ENCODE measurements around the gene ZC2HC1B. TPM values are rescaled to one million over a fixed set of nuclear protein-coding genes. Genes with fewer than 3 reads are reported as not detected.
A peak's percentile ranks its signal among the peaks of the same experiment; 100 is the strongest.

Gene ZC2HC1B
- total RNA-seq = under 1 TPM in 1 of 2 experiments, not detected in 1; 0.23 TPM

GRCh38 chr6:143864234-143864633 is at the start of gene ZC2HC1B:
Gene ZC2HC1B, plus strand, starts transcription at chr6:143864474. Its CDS starts 66 bp downstream, at chr6:143864540.
- H3K4me1 Mint-ChIP-seq = no peaks in the 10 kb centered on the region
- H3K9me3 Mint-ChIP-seq (ENCODE audit: low read depth) = peaks cover 2% of the 10 kb centered on the region
- H3K4me3 Mint-ChIP-seq = no peak within 1 kb of the TSS
- no peaks in the 10 kb centered on the region for H3K27me3 Mint-ChIP-seq
- H3K36me3 Mint-ChIP-seq = peaks cover 44% of the 10 kb centered on the region
- CTCF ChIA-PET = no interaction called here
- DNase-seq (no peak), ATAC-seq (no peak)
- H3K27ac Mint-ChIP-seq = no peak within 1 kb of the TSS

GRCh38 chr6:143817621-143818020 is 46.7 kb upstream of the ZC2HC1B start:
- Mint-ChIP-seq H3K36me3 (peaks cover 2% of the 10 kb centered on the region), H3K4me3 (no peak overlapping the region), H3K4me1 (no peaks in the 10 kb centered on the region), H3K27me3 (no peaks in the 10 kb centered on the region), H3K27ac (no peak overlapping the region), H3K9me3 (ENCODE audit: low read depth) (peaks cover 2% of the 10 kb centered on the region)
- no peak for ATAC-seq
- DNase-seq = no peak
- CTCF ChIA-PET = interaction anchor here (1.7 kb wide), 1 partner anchor 24 kb away, joined by 3 read pairs; no protein-coding TSS in a partner anchor

GRCh38 chr6:143821359-143821758 is 42.9 kb upstream of the ZC2HC1B start:
- H3K9me3 Mint-ChIP-seq (ENCODE audit: low read depth) = no peaks in the 10 kb centered on the region
- H3K27ac Mint-ChIP-seq = no peak overlapping the region
- no peaks in the 10 kb centered on the region for H3K27me3 Mint-ChIP-seq
- ATAC-seq = no peak
- peaks cover 2% of the 10 kb centered on the region for H3K36me3 Mint-ChIP-seq
- H3K4me3 Mint-ChIP-seq = no peak overlapping the region
- no peaks in the 10 kb centered on the region for H3K4me1 Mint-ChIP-seq
- CTCF ChIA-PET = interaction anchor here (1.2 to 1.3 kb wide), 2 partner anchors 14 to 308 kb away, joined by 3 read pairs; no protein-coding TSS in a partner anchor
- DNase-seq = no peak

- H3K36me3 Mint-ChIP-seq = peaks cover under 1% of the 10 kb centered on the region
- no peak for ATAC-seq
- H3K4me1 Mint-ChIP-seq = no peaks in the 10 kb centered on the region
- H3K9me3 Mint-ChIP-seq (ENCODE audit: low read depth) = no peaks in the 10 kb centered on the region
- DNase-seq = no peak
- CTCF ChIA-PET = interaction anchor here (1.0 to 1.2 kb wide), 2 partner anchors 12 to 15 kb away, joined by 3 read pairs; no protein-coding TSS in a partner anchor
- no peak overlapping the region for H3K4me3 Mint-ChIP-seq
- H3K27me3 Mint-ChIP-seq = no peaks in the 10 kb centered on the region
- no peak overlapping the region for H3K27ac Mint-ChIP-seq
These were observed 41.7 kb upstream of the ZC2HC1B start for GRCh38 chr6:143822584-143823024.

DNA sequence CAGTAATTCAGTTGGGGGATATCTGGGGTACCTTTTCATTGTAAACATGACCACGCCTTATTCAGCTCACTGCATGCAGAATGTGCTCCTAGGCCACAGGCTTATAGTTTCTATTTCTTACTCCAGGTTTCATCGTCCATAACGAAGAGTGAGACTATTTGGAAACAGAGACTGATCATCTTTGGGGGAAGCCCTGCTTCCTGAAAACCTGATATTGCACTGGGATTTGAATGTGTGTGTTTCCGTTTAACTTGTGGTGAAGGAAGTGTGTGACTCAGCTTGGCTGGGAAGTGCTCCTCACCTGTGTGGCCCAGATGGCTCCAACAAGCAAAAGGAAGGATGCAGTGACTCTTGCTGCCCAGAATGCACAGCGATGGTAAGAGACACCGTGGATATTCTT is 40.7 kb upstream of the ZC2HC1B start:
- Mint-ChIP-seq H3K27ac (no peak overlapping the region), H3K4me3 (no peak overlapping the region), H3K27me3 (no peaks in the 10 kb centered on the region), H3K9me3 (ENCODE audit: low read depth) (no peaks in the 10 kb centered on the region), H3K4me1 (no peaks in the 10 kb centered on the region), H3K36me3 (no peaks in the 10 kb centered on the region)
- ATAC-seq (no peak), DNase-seq (no peak)
- CTCF ChIA-PET = interaction anchor here (1.0 kb wide), 1 partner anchor 13 kb away, joined by 3 read pairs; no protein-coding TSS in a partner anchor

DNA sequence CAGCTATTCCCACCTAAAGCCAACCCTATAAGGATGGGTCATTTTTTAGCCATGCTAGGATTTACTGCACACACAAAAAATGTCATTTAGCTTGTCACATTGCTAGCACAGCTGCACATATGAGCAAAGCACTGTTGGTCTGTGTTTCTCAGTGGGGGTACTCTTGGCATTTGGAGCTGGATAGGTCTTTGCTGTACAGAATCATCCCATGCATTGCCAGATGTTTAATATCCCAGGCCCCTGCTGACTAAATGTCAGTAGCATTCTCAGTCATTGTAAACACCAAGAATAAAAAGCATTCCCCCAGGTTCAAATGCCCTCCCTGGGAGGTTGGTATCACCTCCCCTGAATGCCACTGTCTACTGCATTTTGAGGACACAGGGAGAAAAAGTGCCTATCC is 35.7 kb upstream of the ZC2HC1B start:
- DNase-seq (no peak), ATAC-seq (no peak)
- Mint-ChIP-seq H3K27ac (no peak overlapping the region), H3K27me3 (no peaks in the 10 kb centered on the region), H3K4me3 (no peak overlapping the region), H3K9me3 (ENCODE audit: low read depth) (no peaks in the 10 kb centered on the region), H3K4me1 (no peaks in the 10 kb centered on the region), H3K36me3 (no peaks in the 10 kb centered on the region)
- CTCF ChIA-PET = no interaction called here

GRCh38 chr6:143836150-143836549 is 28.1 kb upstream of the ZC2HC1B start:
- no peak overlapping the region for H3K4me3 Mint-ChIP-seq
- no peaks in the 10 kb centered on the region for H3K36me3 Mint-ChIP-seq
- no peak for ATAC-seq
- H3K27me3 Mint-ChIP-seq = no peaks in the 10 kb centered on the region
- no peak overlapping the region for H3K27ac Mint-ChIP-seq
- no peak for DNase-seq
- no peaks in the 10 kb centered on the region for H3K4me1 Mint-ChIP-seq
- H3K9me3 Mint-ChIP-seq (ENCODE audit: low read depth) = no peaks in the 10 kb centered on the region
- CTCF ChIA-PET = no interaction called here

DNA sequence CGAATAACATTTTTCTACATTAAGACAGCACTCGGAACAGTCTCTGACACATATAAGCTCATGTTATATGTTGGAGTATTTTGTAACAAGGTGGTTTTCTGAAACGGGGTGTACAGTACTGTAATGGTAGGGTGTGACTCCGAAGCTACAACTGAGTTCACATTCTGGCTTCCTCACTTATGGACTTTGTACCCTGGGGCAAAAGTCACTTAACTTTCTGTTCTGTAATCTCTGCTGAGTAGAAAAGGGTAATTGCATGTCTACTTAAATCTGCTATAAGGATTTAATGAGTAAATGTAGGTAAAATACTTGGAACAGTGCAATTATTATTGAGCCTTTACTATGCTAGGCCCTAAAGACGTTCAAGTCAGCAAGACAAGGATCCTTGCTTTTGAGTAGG is 25.9 kb upstream of the ZC2HC1B start:
- Mint-ChIP-seq H3K9me3 (ENCODE audit: low read depth) (no peaks in the 10 kb centered on the region), H3K36me3 (no peaks in the 10 kb centered on the region), H3K4me1 (peaks cover 4% of the 10 kb centered on the region), H3K27ac (no peak overlapping the region), H3K27me3 (no peaks in the 10 kb centered on the region), H3K4me3 (no peak overlapping the region)
- ATAC-seq = no peak
- CTCF ChIA-PET = no interaction called here
- no peak for DNase-seq

GRCh38 chr6:143839196-143839595 is 25.1 kb upstream of the ZC2HC1B start:
- ATAC-seq (no peak), DNase-seq (no peak)

DNA sequence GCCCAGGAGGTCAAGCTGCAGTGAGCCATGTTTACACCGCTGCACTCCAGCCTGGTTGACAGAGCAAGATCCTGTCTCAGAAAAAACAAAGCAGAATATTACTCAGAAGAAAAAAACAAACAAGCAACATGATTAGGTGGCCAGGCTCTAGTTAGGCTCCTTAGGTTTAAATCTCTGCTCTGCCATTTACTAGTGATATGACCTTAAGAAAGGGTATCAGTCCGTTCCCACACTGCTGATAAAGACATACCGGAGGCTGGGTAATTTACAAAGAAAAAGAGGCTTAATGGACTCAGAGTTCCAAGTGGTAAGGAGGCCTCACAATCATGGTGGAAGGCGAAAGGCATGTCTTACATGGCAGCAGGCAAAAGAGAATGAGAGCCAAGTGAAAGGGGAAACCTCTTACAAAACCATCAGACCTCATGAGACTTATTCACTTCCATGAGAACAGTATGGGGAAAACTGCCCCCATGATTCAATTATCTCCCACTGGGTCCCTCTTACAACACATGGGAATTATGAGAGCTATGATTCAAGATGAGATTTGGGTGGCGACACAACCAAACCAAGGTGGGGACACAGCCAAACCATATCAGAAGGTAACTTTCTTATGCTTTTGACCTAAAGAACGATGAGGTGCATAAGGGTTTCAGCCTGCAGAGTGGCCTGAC is 23.5 kb upstream of the ZC2HC1B start:
- Mint-ChIP-seq H3K36me3 (peaks cover 13% of the 10 kb centered on the region), H3K27ac (no peak overlapping the region), H3K9me3 (ENCODE audit: low read depth) (no peaks in the 10 kb centered on the region), H3K4me1 (peaks cover 19% of the 10 kb centered on the region), H3K27me3 (no peaks in the 10 kb centered on the region), H3K4me3 (no peak overlapping the region)
- CTCF ChIA-PET = no interaction called here
- no peak for DNase-seq
- no peak for ATAC-seq

More at GRCh38 chr6:143839196-143839595, 25.1 kb upstream of the ZC2HC1B start:
- H3K4me1 Mint-ChIP-seq = peaks cover 11% of the 10 kb centered on the region
- CTCF ChIA-PET = no interaction called here
- no peaks in the 10 kb centered on the region for H3K9me3 Mint-ChIP-seq (ENCODE audit: low read depth)
- H3K27me3 Mint-ChIP-seq = no peaks in the 10 kb centered on the region
- H3K4me3 Mint-ChIP-seq = no peak overlapping the region
- H3K36me3 Mint-ChIP-seq = peaks cover 6% of the 10 kb centered on the region
- no peak overlapping the region for H3K27ac Mint-ChIP-seq

DNA sequence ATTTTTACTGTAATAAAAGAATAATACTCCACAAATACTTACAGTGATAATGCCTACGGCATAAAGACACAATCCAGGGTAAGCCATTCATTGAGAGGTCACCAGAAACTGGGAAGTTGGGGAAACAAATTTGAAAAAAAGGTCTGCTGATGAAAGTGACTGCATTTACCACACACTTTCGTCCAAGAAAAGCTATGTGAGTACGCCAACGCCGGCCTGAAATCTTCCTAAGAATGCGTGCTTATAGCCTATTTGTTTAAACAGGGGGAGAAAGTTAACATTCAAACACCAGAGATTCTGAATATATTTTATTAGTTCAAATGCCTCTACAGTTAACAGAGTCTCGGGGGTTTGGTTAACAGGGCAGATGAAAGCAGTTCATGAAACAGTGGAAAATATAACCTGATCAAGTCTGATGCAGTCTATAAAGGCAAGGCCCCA is 21.8 kb upstream of the ZC2HC1B start:
- peaks cover 23% of the 10 kb centered on the region for H3K4me1 Mint-ChIP-seq
- peaks cover 28% of the 10 kb centered on the region for H3K36me3 Mint-ChIP-seq
- no peaks in the 10 kb centered on the region for H3K9me3 Mint-ChIP-seq (ENCODE audit: low read depth)
- ATAC-seq (peak; percentile 46), DNase-seq (no peak)
- CTCF ChIA-PET = interaction anchor here (0.6 to 3.5 kb wide), 8 partner anchors 23 to 1367 kb away, joined by 3 to 17 read pairs (median 4); partner anchors contain the start of gene FUCA2
- no peaks in the 10 kb centered on the region for H3K27me3 Mint-ChIP-seq
- peak overlapping the region; percentile 95 for H3K27ac Mint-ChIP-seq
- H3K4me3 Mint-ChIP-seq = peak overlapping the region; percentile 96

DNA sequence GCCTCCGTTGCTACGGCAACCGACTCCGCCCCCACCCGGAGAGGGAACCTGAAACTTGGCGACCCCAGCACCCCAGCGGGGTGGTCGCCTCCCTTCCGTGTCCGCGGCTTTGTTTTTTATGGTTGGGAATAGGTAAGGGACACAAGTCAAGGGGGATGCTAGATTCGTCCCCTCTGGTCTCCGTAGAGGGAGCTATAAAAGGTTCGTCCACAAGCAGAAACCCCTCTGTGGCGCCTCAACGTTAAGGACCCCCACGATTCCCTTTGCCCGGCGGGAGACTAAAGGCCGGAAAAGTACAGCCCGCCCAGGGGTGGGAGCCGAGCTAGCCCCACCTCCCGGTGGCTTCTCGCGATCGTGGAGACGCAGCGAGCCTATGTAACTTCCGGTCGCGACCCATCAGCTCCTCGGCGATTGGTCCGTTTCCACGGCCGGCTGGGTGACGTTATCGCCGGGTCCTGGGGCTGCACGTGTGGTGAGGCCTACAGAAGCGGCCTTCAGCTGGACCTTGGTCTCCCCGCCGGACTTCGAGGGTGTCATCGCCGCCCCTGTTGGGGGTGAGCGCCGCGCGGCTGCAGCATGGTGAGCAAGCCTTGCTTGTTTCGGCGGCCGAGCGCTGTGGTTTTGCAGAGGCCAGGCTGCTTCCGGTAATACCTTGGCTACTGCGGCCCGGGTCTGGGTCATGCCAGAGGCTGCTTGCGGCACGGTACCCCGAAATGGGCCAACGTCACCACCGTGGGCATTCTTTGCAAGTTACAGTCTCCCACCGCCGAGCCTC is 21.2 kb upstream of the ZC2HC1B start, which contains the start of gene LTV1:
TSS of gene LTV1 (plus strand) at position 437 of the 775 bp plus-strand sequence. CDS start at position 577, 140 bp downstream.
- H3K36me3 Mint-ChIP-seq = peaks cover 32% of the 10 kb centered on the region
- peak; percentile 97 for ATAC-seq
- H3K27me3 Mint-ChIP-seq = no peaks in the 10 kb centered on the region
- peak within 1 kb of the TSS; percentile 96 for H3K4me3 Mint-ChIP-seq
- H3K4me1 Mint-ChIP-seq = peaks cover 23% of the 10 kb centered on the region
- DNase-seq = peak; percentile 96
- CTCF ChIA-PET = interaction anchor here (0.6 to 3.5 kb wide), 8 partner anchors 22 to 1368 kb away, joined by 3 to 17 read pairs (median 4); partner anchors contain the start of gene FUCA2
- H3K27ac Mint-ChIP-seq = peak within 1 kb of the TSS; percentile 95
- H3K9me3 Mint-ChIP-seq (ENCODE audit: low read depth) = no peaks in the 10 kb centered on the region

DNA sequence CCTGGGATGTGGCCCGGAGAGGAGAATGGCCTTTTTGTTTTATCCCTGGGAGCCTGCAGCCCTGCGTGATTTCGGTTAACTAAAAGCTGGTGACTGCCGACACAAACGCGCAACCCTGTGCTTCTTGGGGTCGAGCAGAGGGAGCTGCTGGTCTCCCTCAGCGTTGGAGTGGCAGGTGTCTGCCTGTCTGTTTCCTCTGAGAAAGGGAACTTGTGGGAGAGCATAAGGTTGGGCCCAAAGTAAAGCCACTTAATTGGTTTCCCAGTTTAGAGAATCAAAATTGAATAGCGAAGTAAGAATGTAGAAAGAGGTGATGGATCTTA is 20.6 kb upstream of the ZC2HC1B start:
- no peaks in the 10 kb centered on the region for H3K9me3 Mint-ChIP-seq (ENCODE audit: low read depth)
- no peak for ATAC-seq
- DNase-seq = no peak
- peak overlapping the region; percentile 96 for H3K4me3 Mint-ChIP-seq
- peak overlapping the region; percentile 95 for H3K27ac Mint-ChIP-seq
- no peaks in the 10 kb centered on the region for H3K27me3 Mint-ChIP-seq
- CTCF ChIA-PET = interaction anchor here (1.0 to 3.5 kb wide), 6 partner anchors 21 to 332 kb away, joined by 3 to 17 read pairs (median 4); partner anchors contain the start of gene FUCA2
- H3K36me3 Mint-ChIP-seq = peaks cover 36% of the 10 kb centered on the region
- peaks cover 25% of the 10 kb centered on the region for H3K4me1 Mint-ChIP-seq

All from activated CD8-positive, alpha-beta memory T cell treated with anti-CD3 and anti-CD28 coated beads, Interleukin-2, amount 10 ng/mL, durations not matched to agents 7 days and 5 days (primary cell).